Activated CD8-positive, alpha-beta memory T cell treated with anti-CD3 and anti-CD28 coated beads, Interleukin-2, amount 50 U/mL, for 48 hours (primary cell): ENCODE data around the gene TRERF1.

Experiments
- DNase-seq: peaks from one replicate; pipeline ENCODE4 v3.0.0-alpha.2; 2020

The TRERF1 gene

GRCh38 chr6:42390228-42390934 is 61.3 kb downstream of the TRERF1 start:
- DNase-seq = peak; percentile 81

GRCh38 chr6:42389736-42390135 is 62.0 kb downstream of the TRERF1 start:
- DNase-seq = no peak

GRCh38 chr6:42388046-42388445 is 63.7 kb downstream of the TRERF1 start:
- DNase-seq = no peak

- DNase-seq = no peak
These were observed 64.4 kb downstream of the TRERF1 start for GRCh38 chr6:42387336-42387735.

GRCh38 chr6:42385339-42385738 is 66.4 kb downstream of the TRERF1 start:
- no peak for DNase-seq

- DNase-seq = no peak
These were observed 68.1 kb downstream of the TRERF1 start for GRCh38 chr6:42383421-42384205.

- DNase-seq = no peak
These were observed 69.9 kb downstream of the TRERF1 start for GRCh38 chr6:42381850-42382249.

GRCh38 chr6:42380228-42380979 is 71.3 kb downstream of the TRERF1 start:
- no peak for DNase-seq

GRCh38 chr6:42378536-42378935 is 73.2 kb downstream of the TRERF1 start:
- no peak for DNase-seq

GRCh38 chr6:42378125-42378524 is 73.6 kb downstream of the TRERF1 start:
- DNase-seq = no peak

GRCh38 chr6:42375007-42375635 is 76.6 kb downstream of the TRERF1 start:
- DNase-seq = peak; percentile 49

- peak; percentile 57 for DNase-seq
These were observed 77.6 kb downstream of the TRERF1 start for GRCh38 chr6:42374018-42374669.

- DNase-seq = peak; percentile 25
These were observed 79.0 kb downstream of the TRERF1 start for GRCh38 chr6:42372699-42373098.

- peak; percentile 50 for DNase-seq
These were observed 81.3 kb downstream of the TRERF1 start for GRCh38 chr6:42370323-42370985.

- DNase-seq = peak; percentile 59
These were observed 82.2 kb downstream of the TRERF1 start for GRCh38 chr6:42369568-42369967.

GRCh38 chr6:42368181-42368580 is 83.5 kb downstream of the TRERF1 start:
- peak; percentile 79 for DNase-seq

- DNase-seq = peak; percentile 66
These were observed 84.2 kb downstream of the TRERF1 start for GRCh38 chr6:42367353-42368011.

- no peak for DNase-seq
These were observed 84.8 kb downstream of the TRERF1 start for GRCh38 chr6:42366999-42367352.

- no peak for DNase-seq
These were observed 85.6 kb downstream of the TRERF1 start for GRCh38 chr6:42366011-42366705.

- no peak for DNase-seq
These were observed 86.7 kb downstream of the TRERF1 start for GRCh38 chr6:42365021-42365420.
